DMS79 (cell line): Measurements from ENCODE around the gene XPA.
"Not testable (repeated sequence)": the region's sequence is repeated elsewhere in the genome, so short reads cannot be mapped to it uniquely, and the experiment has no call there.

ENCODE experiments used
- DNase-seq: peaks from one replicate; lab custom pipeline; 2025; lab: John Stamatoyannopoulos, UW

Gene XPA

GRCh38 chr9:97696803-97697601 lies at the start of gene XPA:
XPA (minus strand) TSS chr9:97697340; CDS start chr9:97697292, 48 bp downstream.
- peak; percentile 58 for DNase-seq

- DNase-seq = no peak
These were observed 47.9 kb upstream of the XPA start for GRCh38 chr9:97744710-97745708.

DNA sequence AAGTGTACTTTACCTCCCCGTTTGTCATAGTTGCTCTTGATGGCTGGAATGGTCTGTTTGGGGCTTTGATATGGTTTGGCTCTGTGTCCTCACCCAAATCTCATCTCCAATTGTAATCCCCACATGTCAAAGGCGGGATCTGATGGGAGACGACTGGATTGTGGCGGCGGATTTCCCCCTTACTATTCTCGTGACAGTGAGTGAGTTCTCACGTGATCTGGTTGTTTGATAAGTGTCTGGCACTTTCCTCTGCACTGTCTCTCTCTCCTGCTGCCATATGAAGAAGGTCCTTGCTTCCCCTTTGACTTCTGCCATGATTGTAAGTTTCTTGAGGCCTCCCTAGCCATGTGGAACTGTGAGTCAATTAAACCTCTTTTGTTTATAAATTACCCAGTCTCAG lies 46.9 kb upstream of the XPA start:
- not testable (repeated sequence) for DNase-seq

DNA sequence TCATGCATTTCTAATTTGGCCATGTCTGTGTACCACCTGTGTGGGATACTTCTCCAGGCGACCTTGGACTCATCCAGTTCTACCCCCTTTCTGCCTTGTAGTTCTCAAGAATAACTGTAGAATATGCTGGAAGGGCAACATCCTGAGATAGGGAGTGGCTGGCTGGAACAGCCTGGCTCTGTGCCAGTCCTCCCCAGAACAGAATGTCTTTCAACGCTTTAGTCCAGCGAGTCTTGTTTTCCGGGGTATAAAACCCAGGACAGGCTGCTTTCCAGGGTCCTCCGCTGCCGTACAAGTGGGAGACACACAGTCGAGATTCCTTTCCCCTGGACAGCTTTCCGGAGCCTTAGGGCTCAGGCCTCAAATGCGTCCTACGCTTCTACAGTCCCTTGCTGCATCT lies 45.4 kb upstream of the XPA start:
- DNase-seq = no peak

DNA sequence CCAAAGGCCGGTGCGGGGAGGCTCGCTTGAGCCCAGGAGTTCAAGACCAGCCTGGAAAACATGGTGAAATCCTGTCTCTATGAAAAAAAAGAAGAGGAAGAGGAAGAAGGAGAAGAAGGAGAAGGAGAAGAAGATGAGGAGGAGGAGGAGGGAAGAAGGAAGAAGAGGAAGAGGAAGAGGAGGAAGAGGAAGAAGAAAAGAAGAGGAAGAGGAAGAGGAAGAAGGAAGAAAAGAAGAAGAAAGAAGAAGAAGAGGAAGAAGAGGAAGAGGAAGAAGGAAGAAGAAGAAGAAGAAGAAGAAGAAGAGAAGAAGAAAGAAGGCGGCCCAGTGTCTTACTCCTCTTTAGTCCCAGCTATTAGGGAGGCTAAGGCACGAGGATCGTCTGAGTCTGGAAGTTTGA lies 44.8 kb upstream of the XPA start:
- no peak for DNase-seq

DNA sequence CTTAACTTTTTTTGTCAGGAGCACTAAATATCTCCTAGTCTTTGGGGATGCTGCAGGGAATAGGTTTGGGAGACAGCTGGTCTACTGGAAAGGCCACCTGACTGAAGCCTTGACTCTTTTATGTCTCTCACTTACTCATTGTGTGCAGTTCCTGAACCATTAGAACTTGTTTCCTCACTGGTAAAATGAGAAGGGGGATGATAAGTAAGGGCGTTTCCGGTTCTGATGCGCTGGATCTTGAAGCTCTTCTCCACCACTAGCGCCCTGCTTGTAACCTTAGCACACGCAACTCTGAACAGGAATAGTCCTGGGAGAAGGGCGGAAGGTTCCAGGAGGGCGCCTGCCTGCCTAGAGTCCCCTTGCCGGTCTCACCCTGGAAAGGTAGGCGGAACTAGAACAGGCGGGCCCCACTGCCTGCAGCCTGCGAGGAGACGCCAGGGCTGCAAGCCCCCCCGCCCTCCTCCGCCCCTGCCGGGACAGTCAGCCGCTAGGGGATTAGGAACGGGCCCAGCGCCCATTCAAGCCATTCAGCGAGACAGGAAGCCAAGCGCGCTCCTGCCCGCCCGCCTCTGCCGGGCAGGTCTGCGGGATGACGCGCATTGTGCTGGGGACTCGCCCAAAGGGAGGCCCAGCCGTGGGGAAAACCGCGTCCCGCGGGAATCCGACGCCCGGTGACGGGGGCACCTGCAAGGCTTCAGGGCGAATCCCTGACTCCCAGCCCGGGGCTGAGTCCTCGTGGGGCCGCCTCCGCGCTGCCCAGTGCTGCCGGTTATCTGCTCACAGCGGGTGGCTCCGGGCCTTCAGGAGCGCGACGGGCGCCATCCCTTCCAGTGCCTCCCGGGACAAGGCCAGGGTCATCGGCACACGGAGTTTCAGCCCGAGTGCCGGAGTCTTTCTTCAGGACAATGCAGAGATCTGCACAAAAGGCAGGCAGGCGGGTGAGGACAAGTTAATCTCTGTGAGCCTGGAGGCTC lies 44.0 kb upstream of the XPA start:
- DNase-seq = no peak

DNA sequence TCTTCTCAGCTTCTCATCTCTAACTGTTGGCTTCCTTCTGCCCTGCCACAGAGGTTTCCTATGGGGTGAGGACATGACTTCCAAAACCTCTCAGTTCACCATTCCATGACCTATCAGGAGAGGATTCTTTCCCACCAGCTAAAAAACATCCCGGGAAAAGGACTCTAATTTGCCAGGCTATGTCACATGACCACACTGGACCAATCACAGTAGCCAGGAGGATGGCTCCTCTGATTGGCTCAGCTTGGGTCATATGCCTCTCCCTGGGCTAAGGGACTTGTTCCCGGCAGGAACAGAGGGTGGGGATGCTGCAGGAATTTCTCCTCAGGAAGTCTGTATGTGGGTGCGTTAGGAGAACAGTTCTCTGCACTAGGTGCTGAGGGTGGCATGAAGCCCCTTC lies 40.3 kb upstream of the XPA start:
- no peak for DNase-seq

GRCh38 chr9:97735070-97735600 lies 38.0 kb upstream of the XPA start:
- peak; percentile 16 for DNase-seq

DNA sequence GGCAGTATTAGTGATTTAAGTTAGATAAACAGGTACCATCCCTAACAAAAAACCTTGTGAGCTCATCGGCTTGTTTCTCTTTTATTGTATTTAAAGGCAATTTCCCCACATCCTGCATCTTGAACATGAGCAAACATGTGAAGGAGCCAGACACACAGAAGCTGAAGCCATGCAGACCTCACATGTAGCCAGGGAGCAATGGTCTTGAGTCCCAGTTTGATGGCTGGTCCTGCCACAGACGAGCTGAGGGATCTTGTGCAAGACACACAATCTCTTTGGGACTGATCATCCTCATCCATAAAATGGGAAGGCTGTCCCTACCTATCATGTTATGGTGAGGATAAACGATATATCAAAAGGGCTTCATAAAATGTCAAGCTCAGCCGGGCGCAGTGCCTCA lies 29.6 kb upstream of the XPA start:
- DNase-seq = no peak

GRCh38 chr9:97723819-97724218 lies 26.7 kb upstream of the XPA start:
- DNase-seq = no peak

- DNase-seq = no peak
These were observed 25.2 kb upstream of the XPA start for GRCh38 chr9:97722331-97722730.

- no peak for DNase-seq
These were observed 24.3 kb upstream of the XPA start for GRCh38 chr9:97721396-97721795.

DNA sequence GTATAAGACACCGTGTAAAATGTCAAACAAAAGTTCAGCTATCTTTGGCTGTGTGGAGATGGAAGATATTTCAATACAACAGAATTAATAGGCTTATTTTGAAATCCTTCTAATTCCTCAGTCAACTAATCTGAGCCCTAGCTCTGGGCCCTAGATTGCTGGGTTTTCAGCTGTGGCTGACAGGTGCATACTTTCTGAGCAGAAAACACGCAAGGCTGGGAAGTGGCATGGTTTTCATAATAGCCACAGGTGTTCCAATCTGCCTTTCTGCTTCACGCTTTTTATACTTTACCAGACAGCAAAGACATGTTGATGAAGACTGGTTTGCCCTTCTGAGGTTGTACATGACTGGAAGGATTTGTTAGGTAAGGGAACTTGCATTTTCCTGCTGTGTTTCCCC lies 20.7 kb upstream of the XPA start:
- DNase-seq = no peak

- no peak for DNase-seq
These were observed 17.3 kb upstream of the XPA start for GRCh38 chr9:97714435-97714834.

GRCh38 chr9:97711223-97711626 lies 14.1 kb upstream of the XPA start:
- no peak for DNase-seq

- peak; percentile 2 for DNase-seq
These were observed 13.4 kb upstream of the XPA start for GRCh38 chr9:97710356-97711222.

GRCh38 chr9:97706246-97706645 lies 9.1 kb upstream of the XPA start:
- DNase-seq = no peak

GRCh38 chr9:97705354-97705950 lies 8.3 kb upstream of the XPA start:
- peak; percentile 7 for DNase-seq

GRCh38 chr9:97704851-97705250 lies 7.7 kb upstream of the XPA start:
- no peak for DNase-seq

GRCh38 chr9:97704345-97704677 lies 7.2 kb upstream of the XPA start:
- DNase-seq = no peak
